Kidney (tissue), 14 donors: ENCODE results near the gene ZFAND6. TPM values are rescaled to one million over a fixed set of nuclear protein-coding genes. Genes with fewer than 3 reads are reported as not detected.
A peak's percentile ranks its signal among the peaks of the same experiment; 100 is the strongest.

Source experiments
- DNase-seq, 5 donors: peaks; one replicate each; pipeline ENCODE4 v3.0.0-alpha.2; 2013 to 2020
- FAIRE-seq: peaks from 2 replicates; lab custom pipeline; 2012; peaks lifted over from hg19 to GRCh38; lab: Jason Lieb, UNC
- H3K27ac ChIP-seq, 2 donors: one replicate each; pipeline ENCODE4 v1.7.0; 2013; ENCODE audit warnings: low read depth in 2 of 2, low read length in 2 of 2, inconsistent platforms in 1 of 2
- H3K27me3 ChIP-seq: one replicate; pipeline ENCODE4 v1.7.1; 2013; ENCODE audit warnings: low read length, inconsistent platforms; ENCODE audit not compliant: control insufficient read depth, insufficient read depth
- H3K36me3 ChIP-seq, 3 donors: one replicate each; pipeline versions ENCODE4 v1.7.0 to v1.7.1; 2013; ENCODE audit warnings: low read length in 3 of 3, control low read depth in 1 of 3, inconsistent platforms in 1 of 3; ENCODE audit not compliant: insufficient read depth in 3 of 3, control insufficient read depth in 2 of 3
- H3K4me1 ChIP-seq, 3 donors: one replicate each; pipeline versions ENCODE4 v1.7.0 to v1.7.1; 2013; ENCODE audit warnings: low read length in 3 of 3, inconsistent platforms in 1 of 3, low read depth in 1 of 3; ENCODE audit not compliant: control insufficient read depth in 2 of 3, insufficient read depth in 2 of 3
- H3K4me3 ChIP-seq, 3 donors: one replicate each; pipeline versions ENCODE4 v1.7.0 to v1.8.1; 2013; ENCODE audit warnings: low read length in 3 of 3, control low read depth in 1 of 3, inconsistent platforms in 1 of 3
- H3K9ac ChIP-seq, 3 donors: one replicate each; pipeline versions ENCODE4 v1.7.0 to v1.7.1; 2013; ENCODE audit warnings: low read length in 3 of 3, control low read depth in 1 of 3, inconsistent platforms in 1 of 3
- H3K9me3 ChIP-seq, 3 donors: one replicate each; pipeline versions ENCODE4 v1.7.0 to v1.7.1; 2013; ENCODE audit warnings: low read length in 3 of 3, control low read depth in 1 of 3, inconsistent platforms in 1 of 3; ENCODE audit not compliant: control insufficient read depth in 2 of 3, insufficient read depth in 1 of 3
- intact Hi-C: fragments of 100-400 bp; cut with DNase I; formaldehyde crosslinking; loops from one replicate; pipeline ENCODE4 v1.11.1; 2022
- polyA plus RNA-seq: library from polyadenylated mRNA; stranded (reverse); fragments of 350-450 nt; fragmentation: Illumina TruSeq; extraction: RNeasy Lipid Tissue Mini Kit (QIAGEN cat#74804); gene quantifications from one replicate; pipeline ENCODE4 v1.2.3, GENCODE V29; 2014; ENCODE audit warnings: low read depth, low replicate concordance; ENCODE audit not compliant: insufficient read depth
- total RNA-seq: library from RNA; stranded (reverse); fragmentation: NEBNext Ultra II Directional; extraction: Animal tissue kit (Norgen Biotek cat#: 25700); gene quantifications from one replicate; pipeline ENCODE4 v1.2.1, GENCODE V29; 2021
- TF ChIP-seq, protein P1 (sequence below): IDR thresholded peaks from 3 replicates; pipeline ENCODE4 v1.5.1; 2012; ENCODE audit warnings: mild to moderate bottlenecking, moderate library complexity, borderline replicate concordance; ENCODE audit not compliant: insufficient read depth; ENCODE audit errors: extremely low read depth
- donor health status: control.
- donor health status: control.
- donor health status: control.
- donor health status: control.
- donor health status: control.
- donor health status: DM: yes; HTN: yes; CAD: no.
- donor health status: Normal renal cell carcinoma (clear cell type).

ZFAND6 gene
- total and polyA plus RNA-seq, 2 donors from 2014 or later, result 72.3 to 85.7 TPM

DNA sequence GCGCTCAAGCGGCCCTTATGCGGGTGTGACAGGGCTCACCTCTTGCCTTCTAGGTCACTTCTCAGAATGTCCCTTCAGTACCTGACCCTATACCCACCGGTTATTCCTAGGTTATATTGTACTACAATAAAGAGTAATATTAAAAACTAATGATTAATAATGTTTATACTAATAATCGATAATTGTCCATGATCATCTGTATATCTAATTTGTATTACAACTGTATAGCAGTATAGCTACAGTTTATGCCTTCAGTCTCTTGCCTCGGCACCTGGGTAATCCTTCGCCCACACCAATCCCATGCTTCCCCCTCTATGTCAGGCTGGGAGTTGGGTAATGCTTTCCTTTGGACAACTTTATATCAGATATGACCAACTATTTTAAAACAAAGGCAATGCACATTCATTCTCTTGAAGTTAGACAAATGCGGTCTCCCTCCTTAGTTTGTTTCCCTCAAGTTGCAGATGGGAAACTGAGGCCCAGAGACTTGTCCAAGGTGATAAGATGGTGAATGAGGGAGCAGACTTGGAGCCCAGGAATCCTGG lies 96.8 kb downstream of the ZFAND6 start:
- intact Hi-C loops, result no loop called here
- Histone ChIP-seq H3K27ac (peak overlapping the region in 1 of 2 donors; percentile 8), H3K27me3 (no peaks in the 10 kb centered on the region), H3K9me3 (no peaks in the 10 kb centered on the region), H3K4me1 (peaks cover 0 to 27% (median 24%) of the 10 kb centered on the region in 3 donors), H3K4me3 (peak overlapping the region in 1 of 3 donors; percentile 19), H3K36me3 (peaks cover 0 to 11% (median 9%) of the 10 kb centered on the region in 3 donors), H3K9ac (no peak overlapping the region)
- TF ChIP-seq, protein P1, sequence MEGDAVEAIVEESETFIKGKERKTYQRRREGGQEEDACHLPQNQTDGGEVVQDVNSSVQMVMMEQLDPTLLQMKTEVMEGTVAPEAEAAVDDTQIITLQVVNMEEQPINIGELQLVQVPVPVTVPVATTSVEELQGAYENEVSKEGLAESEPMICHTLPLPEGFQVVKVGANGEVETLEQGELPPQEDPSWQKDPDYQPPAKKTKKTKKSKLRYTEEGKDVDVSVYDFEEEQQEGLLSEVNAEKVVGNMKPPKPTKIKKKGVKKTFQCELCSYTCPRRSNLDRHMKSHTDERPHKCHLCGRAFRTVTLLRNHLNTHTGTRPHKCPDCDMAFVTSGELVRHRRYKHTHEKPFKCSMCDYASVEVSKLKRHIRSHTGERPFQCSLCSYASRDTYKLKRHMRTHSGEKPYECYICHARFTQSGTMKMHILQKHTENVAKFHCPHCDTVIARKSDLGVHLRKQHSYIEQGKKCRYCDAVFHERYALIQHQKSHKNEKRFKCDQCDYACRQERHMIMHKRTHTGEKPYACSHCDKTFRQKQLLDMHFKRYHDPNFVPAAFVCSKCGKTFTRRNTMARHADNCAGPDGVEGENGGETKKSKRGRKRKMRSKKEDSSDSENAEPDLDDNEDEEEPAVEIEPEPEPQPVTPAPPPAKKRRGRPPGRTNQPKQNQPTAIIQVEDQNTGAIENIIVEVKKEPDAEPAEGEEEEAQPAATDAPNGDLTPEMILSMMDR, result no peak
- no peak for FAIRE-seq
- no peak for DNase-seq

DNA sequence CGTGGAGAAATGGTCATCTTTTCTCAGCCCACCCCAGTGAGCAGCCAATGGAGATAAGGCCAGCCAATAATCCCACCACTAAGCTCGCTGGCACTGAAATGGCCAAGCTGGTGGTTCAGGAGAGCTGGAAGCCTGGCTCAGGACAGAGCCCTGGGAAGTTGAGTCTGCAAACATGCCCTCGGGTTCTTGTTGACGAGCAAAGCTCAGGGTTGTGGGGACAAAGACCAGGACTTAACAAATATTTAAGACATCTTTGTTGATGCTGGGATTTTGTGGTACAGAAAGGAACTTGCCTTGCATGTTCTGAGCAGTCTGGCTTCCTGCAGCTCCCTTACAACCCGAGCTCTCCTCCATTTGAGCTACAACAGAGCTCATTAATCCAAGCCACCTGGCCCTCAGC lies 97.7 kb downstream of the ZFAND6 start:
- Histone ChIP-seq H3K4me1 (peaks cover 0 to 25% (median 24%) of the 10 kb centered on the region in 3 donors), H3K36me3 (peaks cover 0 to 16% (median 9%) of the 10 kb centered on the region in 3 donors), H3K9ac (no peak overlapping the region), H3K27ac (no peak overlapping the region), H3K4me3 (no peak overlapping the region), H3K9me3 (no peaks in the 10 kb centered on the region), H3K27me3 (no peaks in the 10 kb centered on the region)
- FAIRE-seq (no peak), DNase-seq (no peak)
- intact Hi-C loops, result no loop called here
- TF ChIP-seq, protein P1, result no peak

DNA sequence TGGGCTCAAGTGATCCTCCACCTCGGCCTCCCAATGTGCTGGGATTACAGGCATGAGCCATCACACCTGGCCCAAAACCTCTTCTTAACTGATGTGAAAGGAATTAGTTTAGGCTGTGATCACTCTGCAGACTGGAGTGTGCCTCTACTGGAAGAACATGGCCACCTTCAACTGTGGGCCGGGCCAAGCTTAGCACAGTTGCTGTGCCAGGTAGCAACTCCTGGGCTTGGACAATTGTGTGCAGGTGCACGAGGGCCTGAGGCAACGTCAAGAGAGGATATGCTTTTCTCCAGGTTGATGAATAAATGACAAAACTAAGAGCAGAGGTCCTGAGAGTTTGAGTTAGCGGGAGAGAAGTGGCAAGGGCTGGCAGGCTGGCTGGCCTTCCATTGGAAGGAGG lies 99.8 kb downstream of the ZFAND6 start:
- DNase-seq, result no peak
- no peak overlapping the region for H3K27ac ChIP-seq

More for the DNA sequence above, 99.8 kb downstream of the ZFAND6 start:
- TF ChIP-seq, protein P1, result no peak
- H3K4me3 ChIP-seq, result no peak overlapping the region
- no peaks in the 10 kb centered on the region for H3K27me3 ChIP-seq
- H3K4me1 ChIP-seq, result peaks cover 0 to 34% (median 20%) of the 10 kb centered on the region in 3 donors
- H3K9me3 ChIP-seq, result no peaks in the 10 kb centered on the region
- FAIRE-seq, result no peak
- peaks cover 0 to 31% (median 12%) of the 10 kb centered on the region in 3 donors for H3K36me3 ChIP-seq
- intact Hi-C loops, result no loop called here
- no peak overlapping the region for H3K9ac ChIP-seq
